ENCODE measurements around the gene SIN3A. TPM values are rescaled to one million over a fixed set of nuclear protein-coding genes. Genes with fewer than 3 reads are reported as not detected.
"Not testable (repeated sequence)": the region's sequence is repeated elsewhere in the genome, so short reads cannot be mapped to it uniquely, and the experiment has no call there.

The SIN3A gene
- total RNA-seq, 2 experiments from 2014 or later, result 44.2 to 103 TPM

DNA sequence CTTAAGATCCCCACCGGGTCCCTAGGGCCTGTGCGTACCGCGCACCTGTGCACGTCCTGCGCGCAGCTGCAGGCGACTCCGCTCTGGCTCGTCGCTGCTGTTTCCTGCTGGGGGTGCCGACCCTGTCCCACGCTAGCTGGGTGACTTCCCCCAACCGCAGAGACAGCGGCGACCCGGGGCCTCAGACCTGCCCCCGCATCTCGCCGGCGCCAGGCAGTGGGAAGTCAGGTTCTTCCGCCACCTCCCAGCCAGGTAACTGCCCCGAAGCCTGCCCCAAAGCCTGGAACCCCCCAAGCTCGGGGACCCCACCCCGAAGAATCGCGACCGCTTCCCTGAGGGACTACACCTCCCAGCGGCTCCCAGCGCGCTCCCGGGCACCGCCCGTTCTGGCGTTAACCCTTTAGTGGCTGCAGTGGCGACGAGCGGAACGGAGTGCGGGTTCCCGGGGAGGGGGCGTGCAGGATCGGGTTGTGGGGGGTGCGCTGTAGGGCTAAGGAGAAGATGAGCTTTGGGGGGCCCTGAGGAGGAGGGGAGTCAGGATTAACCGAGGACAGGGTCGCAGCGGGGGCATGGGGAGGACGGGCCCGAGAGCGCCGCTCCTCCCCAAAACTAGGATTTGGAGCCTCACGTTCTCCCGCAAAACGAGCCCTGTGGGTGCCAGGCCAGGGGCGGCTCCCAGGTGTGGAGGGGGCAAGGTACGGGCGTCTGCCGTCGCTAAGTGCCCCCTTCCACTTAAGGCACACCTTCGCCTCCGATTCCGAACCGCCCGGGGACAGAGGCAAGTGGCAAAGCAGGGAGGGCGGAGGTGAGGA, 104.1 kb downstream of the SIN3A start:
- H3K4me3 ChIP-seq (ENCODE audit: low read depth, low read length, poor library complexity, severe bottlenecking), result peak overlapping the region; percentile 88
- ChIA-PET CTCF (ENCODE audit: unreplicated experiment) (interaction anchor here (0.6 to 1.1 kb wide), 2 partner anchors 12 to 107 kb away, joined by 3 to 4 read pairs; no protein-coding TSS in a partner anchor), POLR2A (interaction anchor here (0.6 to 1.1 kb wide), 3 partner anchors 21 to 333 kb away, joined by 3 read pairs; partner anchors contain the start of gene MAN2C1)
- H3K36me3 ChIP-seq (ENCODE audit: insufficient read depth, low read length), result peaks cover 38% of the 10 kb centered on the region
- intact Hi-C loops (cut with micrococcal nuclease; ENCODE audit: unreplicated experiment), result loop anchor here (1.0 to 5.0 kb wide), 3 partner anchors 21 to 295 kb away; partner anchors contain the start of genes IMP3 and MAN2C1
- peak overlapping the region; percentile 68; the same call in 1 of the 2 replicates for H2AFZ ChIP-seq (ENCODE audit: low read length)
- H3K27ac ChIP-seq (ENCODE audit: low read depth, low read length, poor library complexity, severe bottlenecking), result peak overlapping the region; percentile 89
- H4K20me1 ChIP-seq (ENCODE audit: insufficient read depth, low read length), result no peaks in the 10 kb centered on the region
- H3K4me2 ChIP-seq (ENCODE audit: low read length), result peak overlapping the region; percentile 89
- peak; percentile 96 for DNase-seq (ENCODE audit: low spot score)
- TF ChIP-seq EZH2phosphoT487 (IDR thresholded peaks at IDR 0.05; ENCODE audit: borderline replicate concordance, low read depth, low read length), result no peak
- no peak for TF ChIP-seq CTCF (conservative IDR thresholded peaks at IDR 0.05; ENCODE audit: low read length)
- no peaks in the 10 kb centered on the region for H3K9me2 ChIP-seq (ENCODE audit: insufficient read depth, low read length)
- no TSS peak for BruUV-seq (replicated peaks)
- no peaks in the 10 kb centered on the region; the same call in 1 of the 2 replicates for H3K9me3 ChIP-seq (ENCODE audit: low read length)
- H3K4me1 ChIP-seq (ENCODE audit: insufficient read depth, low read length, poor library complexity, severe bottlenecking), result peaks cover 50% of the 10 kb centered on the region
- no peaks in the 10 kb centered on the region for H3K79me2 ChIP-seq (ENCODE audit: insufficient read depth, low read depth, low read length)

DNA sequence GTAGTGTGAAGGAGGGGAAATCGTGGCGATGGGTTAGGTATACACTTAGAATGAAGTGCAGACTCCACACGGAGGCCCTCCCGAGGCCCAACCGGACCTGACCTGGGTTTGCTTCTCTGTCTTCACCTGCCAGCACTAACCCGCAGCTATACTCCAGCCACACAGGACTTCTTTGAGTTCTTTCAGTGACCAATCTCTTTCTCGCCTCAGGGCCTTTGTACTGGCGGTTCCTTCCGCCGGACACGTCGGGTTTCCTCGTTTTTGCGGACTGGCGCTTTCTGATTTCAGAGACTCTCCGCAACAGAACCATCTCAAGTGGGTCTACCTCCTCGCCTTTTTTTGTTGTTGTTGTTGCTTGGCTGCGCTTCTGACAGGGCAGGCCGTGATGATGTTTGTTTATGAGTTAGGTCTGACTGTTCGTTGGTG, 104.7 kb downstream of the SIN3A start, which contains the start of gene NEIL1:
TSS of gene NEIL1 (plus strand) at position 244 of the 426 bp plus-strand sequence. CDS start 1,867 bp downstream, outside the sequence.
- H2AFZ ChIP-seq (ENCODE audit: low read length), result peak within 1 kb of the TSS; percentile 68
- H3K79me2 ChIP-seq (ENCODE audit: insufficient read depth, low read depth, low read length), result no peaks in the 10 kb centered on the region
- no peak for DNase-seq (ENCODE audit: low spot score)
- peak within 1 kb of the TSS; percentile 88 for H3K4me3 ChIP-seq (ENCODE audit: low read depth, low read length, poor library complexity, severe bottlenecking)
- peaks cover 32% of the 10 kb centered on the region for H3K36me3 ChIP-seq (ENCODE audit: insufficient read depth, low read length)
- ChIA-PET CTCF (ENCODE audit: unreplicated experiment) (no interaction called here), POLR2A (interaction anchor here (1.1 kb wide), 1 partner anchor 23 kb away, joined by 3 read pairs; no protein-coding TSS in a partner anchor)
- intact Hi-C loops (cut with micrococcal nuclease; ENCODE audit: unreplicated experiment), result loop anchor here (1.0 to 5.0 kb wide), 3 partner anchors 21 to 295 kb away; partner anchors contain the start of genes IMP3 and MAN2C1
- no peaks in the 10 kb centered on the region; the same call in 1 of the 2 replicates for H3K9me3 ChIP-seq (ENCODE audit: low read length)
- TSS peak; percentile 95 for BruUV-seq (replicated peaks)
- peak within 1 kb of the TSS; percentile 89 for H3K4me2 ChIP-seq (ENCODE audit: low read length)
- H4K20me1 ChIP-seq (ENCODE audit: insufficient read depth, low read length), result no peaks in the 10 kb centered on the region
- peaks cover 50% of the 10 kb centered on the region for H3K4me1 ChIP-seq (ENCODE audit: insufficient read depth, low read length, poor library complexity, severe bottlenecking)
- H3K9me2 ChIP-seq (ENCODE audit: insufficient read depth, low read length), result no peaks in the 10 kb centered on the region
- peak within 1 kb of the TSS; percentile 89 for H3K27ac ChIP-seq (ENCODE audit: low read depth, low read length, poor library complexity, severe bottlenecking)
- no peak for TF ChIP-seq EZH2phosphoT487 (IDR thresholded peaks at IDR 0.05; ENCODE audit: borderline replicate concordance, low read depth, low read length)
- TF ChIP-seq CTCF (conservative IDR thresholded peaks at IDR 0.05; ENCODE audit: low read length), result no peak

GRCh38 chr15:75343953-75344352, 107.5 kb downstream of the SIN3A start:
- CTCF ChIA-PET (ENCODE audit: unreplicated experiment); POLR2A ChIA-PET: not testable (repeated sequence)

More at GRCh38 chr15:75343953-75344352, 107.5 kb downstream of the SIN3A start:
- H3K4me1 ChIP-seq (ENCODE audit: insufficient read depth, low read length, poor library complexity, severe bottlenecking), result peaks cover 31% of the 10 kb centered on the region
- intact Hi-C loops (cut with micrococcal nuclease; ENCODE audit: unreplicated experiment); H3K79me2 ChIP-seq (ENCODE audit: insufficient read depth, low read depth, low read length); H3K4me2 ChIP-seq (ENCODE audit: low read length); H3K9me3 ChIP-seq (ENCODE audit: low read length); H3K27ac ChIP-seq (ENCODE audit: low read depth, low read length, poor library complexity, severe bottlenecking); H3K9me2 ChIP-seq (ENCODE audit: insufficient read depth, low read length); BruUV-seq (replicated peaks); DNase-seq (ENCODE audit: low spot score); H2AFZ ChIP-seq (ENCODE audit: low read length); H4K20me1 ChIP-seq (ENCODE audit: insufficient read depth, low read length); H3K4me3 ChIP-seq (ENCODE audit: low read depth, low read length, poor library complexity, severe bottlenecking): not testable (repeated sequence)
- H3K36me3 ChIP-seq (ENCODE audit: insufficient read depth, low read length), result peaks cover 28% of the 10 kb centered on the region

Data from OCI-LY7 (cell line).